ENCODE measurements around the gene OLFM2. TPM values are rescaled to one million over a fixed set of nuclear protein-coding genes. Genes with fewer than 3 reads are reported as not detected.

OLFM2 gene
- total and polyA plus RNA-seq, 8 donors = 2.4 to 27.4 (median 8.7) TPM

DNA sequence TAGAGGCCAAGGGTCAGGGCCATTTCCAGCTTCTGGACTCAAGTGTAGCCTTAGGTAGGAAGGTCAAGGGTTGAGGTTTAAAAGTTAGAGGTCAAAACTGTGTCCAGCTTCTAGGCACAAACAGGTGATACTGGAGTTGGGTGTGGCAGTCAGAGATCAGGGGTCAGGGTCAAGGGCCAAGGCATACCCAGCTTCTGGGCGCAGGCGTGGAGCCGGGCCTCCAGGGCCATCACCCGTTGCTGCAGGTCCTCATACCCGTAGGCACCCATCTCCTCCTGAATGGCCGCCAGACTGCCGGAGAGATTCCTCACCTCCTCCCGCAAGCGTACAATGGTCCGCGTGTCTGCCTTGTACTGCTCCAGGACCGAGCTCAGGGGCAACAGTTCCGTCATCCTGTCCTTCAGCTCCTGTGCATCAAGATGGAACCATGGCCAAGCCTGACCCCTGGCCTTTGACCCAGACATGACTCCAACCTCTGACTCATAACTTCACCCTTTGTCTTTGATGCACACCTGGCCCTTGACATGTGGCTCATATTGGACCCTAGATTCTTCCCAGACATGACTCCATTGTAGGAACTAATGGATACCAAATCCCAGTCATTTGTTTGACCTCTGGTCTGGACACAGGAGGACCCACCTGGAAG, 79.1 kb downstream of the OLFM2 start:
- Histone ChIP-seq H3K27me3 (no peaks in the 10 kb centered on the region), H3K36me3 (no peaks in the 10 kb centered on the region), H3K9me3 (no peaks in the 10 kb centered on the region), H3K4me1 (no peaks in the 10 kb centered on the region), H3K27ac (no peak overlapping the region), H3K4me3 (no peak overlapping the region)
- 93 to 94% methylated on average over 13 of the region's 13 CpGs for WGBS, 2 donors
- DNase-seq (no peak), ATAC-seq (no peak), FAIRE-seq (no peak)
- TF ChIP-seq, protein P1, sequence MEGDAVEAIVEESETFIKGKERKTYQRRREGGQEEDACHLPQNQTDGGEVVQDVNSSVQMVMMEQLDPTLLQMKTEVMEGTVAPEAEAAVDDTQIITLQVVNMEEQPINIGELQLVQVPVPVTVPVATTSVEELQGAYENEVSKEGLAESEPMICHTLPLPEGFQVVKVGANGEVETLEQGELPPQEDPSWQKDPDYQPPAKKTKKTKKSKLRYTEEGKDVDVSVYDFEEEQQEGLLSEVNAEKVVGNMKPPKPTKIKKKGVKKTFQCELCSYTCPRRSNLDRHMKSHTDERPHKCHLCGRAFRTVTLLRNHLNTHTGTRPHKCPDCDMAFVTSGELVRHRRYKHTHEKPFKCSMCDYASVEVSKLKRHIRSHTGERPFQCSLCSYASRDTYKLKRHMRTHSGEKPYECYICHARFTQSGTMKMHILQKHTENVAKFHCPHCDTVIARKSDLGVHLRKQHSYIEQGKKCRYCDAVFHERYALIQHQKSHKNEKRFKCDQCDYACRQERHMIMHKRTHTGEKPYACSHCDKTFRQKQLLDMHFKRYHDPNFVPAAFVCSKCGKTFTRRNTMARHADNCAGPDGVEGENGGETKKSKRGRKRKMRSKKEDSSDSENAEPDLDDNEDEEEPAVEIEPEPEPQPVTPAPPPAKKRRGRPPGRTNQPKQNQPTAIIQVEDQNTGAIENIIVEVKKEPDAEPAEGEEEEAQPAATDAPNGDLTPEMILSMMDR (IDR thresholded peaks at IDR 0.05) = no peak
- intact Hi-C loops (cut with DNase I) = no loop called here

DNA sequence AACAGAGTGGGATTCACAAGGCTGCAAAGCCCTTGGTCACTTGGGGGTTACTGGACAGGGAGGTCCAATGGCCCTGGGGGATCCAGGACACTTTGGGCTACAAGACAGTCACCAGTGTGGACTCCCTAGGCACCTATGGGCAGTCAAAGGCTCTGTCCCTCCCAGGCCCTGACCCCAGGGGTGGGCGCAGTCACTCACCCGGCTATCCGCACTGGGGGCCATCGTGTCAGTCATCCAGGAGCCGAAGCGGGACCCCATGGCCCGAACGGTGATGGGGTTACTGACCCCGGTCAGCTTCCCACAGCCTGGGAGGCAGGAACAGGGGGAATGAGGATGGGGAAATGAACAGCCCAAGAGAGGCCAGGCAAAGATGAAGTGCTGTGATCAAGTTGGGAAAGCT, 79.7 kb downstream of the OLFM2 start:
- 96 to 99% methylated on average over 9 of the region's 9 CpGs for WGBS, 2 donors
- no peak overlapping the region for H3K27ac ChIP-seq
- no peaks in the 10 kb centered on the region for H3K4me1 ChIP-seq
- ATAC-seq (no peak), DNase-seq (no peak), FAIRE-seq (no peak)
- no peaks in the 10 kb centered on the region for H3K27me3 ChIP-seq
- intact Hi-C loops (cut with DNase I) = no loop called here
- H3K4me3 ChIP-seq = no peak overlapping the region
- H3K9me3 ChIP-seq = no peaks in the 10 kb centered on the region
- H3K36me3 ChIP-seq = no peaks in the 10 kb centered on the region
- TF ChIP-seq, protein P1 (IDR thresholded peaks at IDR 0.05) = no peak

DNA sequence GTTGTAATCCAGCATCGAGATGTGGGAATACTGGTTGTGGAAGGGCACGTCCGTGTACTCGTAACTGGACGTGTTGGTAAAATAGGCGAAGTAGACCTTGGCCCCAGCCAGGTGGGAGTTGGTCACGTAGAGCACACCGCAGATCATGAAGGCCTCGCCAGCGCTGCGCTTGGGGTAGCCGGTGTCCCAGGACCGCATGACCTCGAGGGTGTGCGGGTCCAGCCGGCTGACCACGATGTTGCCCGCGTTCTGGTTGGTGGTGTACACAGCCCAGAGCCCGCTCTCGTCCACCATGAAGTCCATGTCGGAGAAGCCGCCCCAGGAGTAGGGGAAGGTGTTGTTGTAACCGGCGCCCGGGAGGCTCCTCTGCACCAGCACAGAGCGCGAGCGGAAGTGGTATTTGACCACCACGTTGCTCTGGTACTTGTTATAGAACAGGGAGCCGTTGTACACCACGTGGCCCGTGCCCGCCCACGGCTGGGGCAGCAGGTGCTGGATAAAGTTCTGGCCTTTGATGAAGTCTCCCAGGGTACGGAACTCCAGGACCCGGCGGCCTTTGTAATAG, 82.0 kb downstream of the OLFM2 start:
- Histone ChIP-seq H3K9me3 (no peaks in the 10 kb centered on the region), H3K27ac (no peak overlapping the region), H3K4me3 (no peak overlapping the region), H3K27me3 (no peaks in the 10 kb centered on the region), H3K4me1 (no peaks in the 10 kb centered on the region), H3K36me3 (no peaks in the 10 kb centered on the region)
- WGBS, 2 donors = 97 to 98% methylated on average over 38 of the region's 38 CpGs
- FAIRE-seq (no peak), DNase-seq (no peak), ATAC-seq (no peak)
- TF ChIP-seq, protein P1 (IDR thresholded peaks at IDR 0.05) = no peak
- intact Hi-C loops (cut with DNase I) = no loop called here

DNA sequence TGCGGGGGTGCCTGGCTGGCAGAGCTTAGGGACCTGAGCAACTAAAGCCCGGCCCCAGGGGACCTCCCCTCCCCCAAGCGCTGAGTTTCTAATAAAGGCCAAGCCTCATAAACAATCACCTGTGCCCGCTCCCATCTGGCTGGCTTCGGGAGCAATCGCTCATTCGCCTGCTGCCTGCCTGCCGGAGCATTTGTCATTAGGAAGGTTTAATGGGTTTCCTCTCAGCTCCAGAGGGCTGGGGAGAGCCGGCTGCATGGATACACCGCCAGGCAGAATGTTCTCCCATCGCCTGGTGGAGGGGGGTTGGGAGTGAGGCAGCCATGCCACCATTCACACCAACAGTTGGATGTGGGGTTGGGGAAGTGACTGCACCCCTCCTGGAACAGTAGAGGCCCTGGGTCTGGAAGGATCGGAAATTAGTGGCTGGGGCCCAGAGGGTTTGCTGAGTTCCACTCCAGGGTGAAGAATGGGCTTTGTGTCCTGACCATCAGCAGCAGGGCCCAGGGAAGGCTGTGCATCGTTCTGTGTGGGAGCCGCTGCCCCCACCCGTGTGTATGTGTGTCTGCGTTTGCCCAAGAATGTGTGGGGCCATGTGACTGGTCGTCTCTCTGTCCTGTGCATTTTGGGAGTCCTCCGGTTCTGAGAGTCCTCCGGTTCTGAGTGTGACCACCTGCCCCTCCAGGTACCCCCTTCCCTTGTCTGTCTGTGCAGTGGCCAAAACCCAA, 85.9 kb downstream of the OLFM2 start:
- no peak overlapping the region for H3K4me3 ChIP-seq
- intact Hi-C loops (cut with DNase I) = no loop called here
- WGBS, 2 donors = 76 to 79% methylated on average over 19 of the region's 19 CpGs
- H3K9me3 ChIP-seq = no peaks in the 10 kb centered on the region
- ATAC-seq (peak in 2 of 4 donors; percentile 45 to 46), FAIRE-seq (no peak), DNase-seq (no peak)
- H3K27ac ChIP-seq = no peak overlapping the region
- TF ChIP-seq, protein P1 (IDR thresholded peaks at IDR 0.05) = no peak
- H3K36me3 ChIP-seq = no peaks in the 10 kb centered on the region
- H3K4me1 ChIP-seq = no peaks in the 10 kb centered on the region
- H3K27me3 ChIP-seq = no peaks in the 10 kb centered on the region

DNA sequence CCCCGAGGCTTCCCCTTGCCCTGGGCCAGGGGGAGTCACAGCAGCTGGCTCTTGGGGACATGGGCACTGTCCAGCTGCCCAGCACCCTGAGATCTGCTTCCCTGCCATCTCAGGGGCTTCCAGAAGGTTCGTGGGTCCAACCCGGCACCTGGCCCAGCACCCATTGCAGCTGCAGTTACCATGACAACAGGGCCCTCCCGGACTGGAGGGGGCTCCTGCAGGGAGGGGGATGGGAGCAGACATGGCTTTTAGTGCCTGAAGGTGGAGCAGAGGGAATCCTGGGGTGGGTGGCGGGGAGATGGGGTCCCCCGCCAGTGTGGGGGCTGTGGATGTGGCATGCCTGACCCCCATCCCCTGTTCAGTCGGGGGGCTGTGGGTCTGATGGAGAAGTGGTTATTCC, 86.5 kb downstream of the OLFM2 start:
- Histone ChIP-seq H3K27ac (no peak overlapping the region), H3K36me3 (no peaks in the 10 kb centered on the region), H3K9me3 (no peaks in the 10 kb centered on the region), H3K27me3 (no peaks in the 10 kb centered on the region), H3K4me1 (no peaks in the 10 kb centered on the region), H3K4me3 (no peak overlapping the region)
- no peak for DNase-seq
- no peak for FAIRE-seq
- intact Hi-C loops (cut with DNase I) = no loop called here
- TF ChIP-seq, protein P1 (IDR thresholded peaks at IDR 0.05) = no peak
- ATAC-seq = no peak
- WGBS, 2 donors = 81 to 82% methylated on average over 7 of the region's 7 CpGs

Measured in pancreas (tissue), 10 donors.